HG03442 (cell line): ENCODE data around the gene CBX8.

ENCODE experiments used
- ATAC-seq: cut with Tn5 transposase; IDR thresholded peaks from one replicate; pipeline ENCODE4 v1.9.1; 2021; ENCODE audit warnings: mild to moderate bottlenecking, moderate library complexity; ENCODE audit not compliant: unreplicated experiment

Gene CBX8

DNA sequence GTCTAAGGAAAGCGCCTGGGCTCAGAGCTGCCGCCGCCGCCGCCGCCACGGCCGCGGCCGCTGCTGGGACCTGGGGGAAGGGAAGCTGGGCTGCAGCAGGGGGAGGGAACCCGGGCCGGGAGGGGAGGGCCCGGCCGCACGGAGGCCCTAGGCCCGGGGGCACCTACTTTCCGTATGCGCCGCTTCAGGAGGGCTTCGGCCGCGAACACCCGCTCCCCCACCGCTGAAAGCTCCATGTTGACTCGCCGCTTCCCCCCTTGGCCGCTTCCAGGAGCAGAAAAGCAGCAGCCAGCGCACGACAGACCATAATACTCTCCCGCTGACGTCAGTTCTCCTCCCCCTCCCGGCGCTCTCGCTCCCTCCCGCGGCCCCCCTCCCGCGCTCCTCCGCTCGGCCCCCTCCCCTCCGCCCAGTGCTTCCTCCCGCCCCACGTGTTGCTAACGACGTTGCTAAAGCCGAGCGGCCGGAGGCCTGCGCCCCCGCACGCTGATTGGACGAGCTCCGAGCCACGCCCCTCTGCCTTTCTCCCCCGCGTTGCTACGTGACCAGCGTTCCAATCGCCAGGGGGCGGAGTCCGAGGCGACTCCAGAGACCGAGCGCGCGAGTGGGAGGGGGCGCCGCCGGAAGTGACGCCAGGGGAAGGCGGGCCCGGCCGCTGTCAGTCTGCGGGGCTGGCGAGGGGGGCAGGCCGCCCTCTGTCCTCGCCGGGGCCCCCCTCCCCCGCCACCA, at the start of gene CBX8:
CBX8 (minus strand) TSS at position 315 of the 729 bp plus-strand sequence; CDS start at position 236, 79 bp downstream.
- ATAC-seq, result peak; percentile 78

DNA sequence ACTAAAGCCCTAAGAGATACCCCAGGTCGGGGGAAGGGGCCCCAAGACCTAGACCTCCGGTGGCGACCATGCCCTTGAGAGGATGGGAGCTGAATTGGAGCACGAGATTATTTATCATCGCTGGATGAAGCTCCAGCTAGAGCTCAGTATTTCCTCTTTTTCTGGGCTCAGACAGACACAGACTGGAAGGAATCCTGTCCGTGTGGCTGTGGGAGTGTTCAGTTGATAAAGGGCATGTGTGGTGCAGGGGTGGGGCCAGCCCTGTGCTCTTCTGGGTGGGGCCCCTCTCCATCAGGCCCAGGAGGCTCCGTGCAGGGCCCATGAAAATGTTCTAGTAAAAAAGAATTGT, 48.7 kb upstream of the CBX8 start:
- ATAC-seq, result no peak

- no peak for ATAC-seq
Observed at GRCh38 chr17:79844869-79845600, 48.2 kb upstream of the CBX8 start.

- no peak for ATAC-seq
Observed at GRCh38 chr17:79843816-79844800, 47.2 kb upstream of the CBX8 start.

DNA sequence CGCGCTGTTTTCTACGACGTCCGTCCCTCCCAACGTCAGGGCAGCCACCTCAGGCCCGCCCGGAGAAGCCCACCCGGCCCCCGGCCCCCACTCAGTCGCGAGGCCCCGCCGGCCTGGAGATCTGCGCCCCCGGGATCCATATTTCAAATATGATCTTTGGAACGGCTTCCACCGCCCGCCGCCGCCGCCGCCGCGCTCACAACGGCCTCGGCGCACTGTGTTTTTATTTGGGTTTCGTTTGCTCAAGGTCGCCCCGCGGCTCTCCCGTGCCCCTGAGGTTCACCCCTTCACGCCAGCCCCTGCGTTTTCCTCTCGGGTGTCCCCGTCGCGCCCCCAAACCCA, 46.6 kb upstream of the CBX8 start:
- ATAC-seq, result no peak

- ATAC-seq, result no peak
Observed at GRCh38 chr17:79842656-79843473, 46.0 kb upstream of the CBX8 start.

GRCh38 chr17:79842136-79842655, 45.3 kb upstream of the CBX8 start:
- ATAC-seq, result no peak

- no peak for ATAC-seq
Observed at GRCh38 chr17:79841369-79842135, 44.7 kb upstream of the CBX8 start.

- no peak for ATAC-seq
Observed at GRCh38 chr17:79840989-79841286, 44.1 kb upstream of the CBX8 start.

DNA sequence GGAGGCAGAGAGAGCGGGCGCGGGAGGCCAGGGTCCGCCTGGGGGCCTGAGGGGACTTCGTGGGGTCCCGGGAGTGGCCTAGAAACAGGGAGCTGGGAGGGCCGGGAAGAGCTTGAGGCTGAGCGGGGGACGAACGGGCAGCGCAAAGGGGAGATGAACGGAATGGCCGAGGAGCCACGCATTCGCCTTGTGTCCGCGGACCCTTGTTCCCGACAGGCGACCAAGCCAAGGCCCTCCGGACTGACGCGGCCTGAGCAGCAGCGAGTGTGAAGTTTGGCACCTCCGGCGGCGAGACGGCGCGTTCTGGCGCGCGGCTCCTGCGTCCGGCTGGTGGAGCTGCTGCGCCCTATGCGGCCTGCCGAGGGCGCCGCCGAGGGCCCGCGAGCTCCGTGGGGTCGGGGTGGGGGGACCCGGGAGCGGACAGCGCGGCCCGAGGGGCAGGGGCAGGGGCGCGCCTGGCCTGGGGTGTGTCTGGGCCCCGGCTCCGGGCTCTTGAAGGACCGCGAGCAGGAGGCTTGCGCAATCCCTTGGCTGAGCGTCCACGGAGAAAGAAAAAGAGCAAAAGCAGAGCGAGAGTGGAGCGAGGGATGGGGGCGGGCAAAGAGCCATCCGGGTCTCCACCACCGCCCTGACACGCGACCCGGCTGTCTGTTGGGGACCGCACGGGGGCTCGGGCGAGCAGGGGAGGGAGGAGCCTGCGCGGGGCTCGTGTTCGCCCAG, 43.6 kb upstream of the CBX8 start:
- ATAC-seq, result no peak

DNA sequence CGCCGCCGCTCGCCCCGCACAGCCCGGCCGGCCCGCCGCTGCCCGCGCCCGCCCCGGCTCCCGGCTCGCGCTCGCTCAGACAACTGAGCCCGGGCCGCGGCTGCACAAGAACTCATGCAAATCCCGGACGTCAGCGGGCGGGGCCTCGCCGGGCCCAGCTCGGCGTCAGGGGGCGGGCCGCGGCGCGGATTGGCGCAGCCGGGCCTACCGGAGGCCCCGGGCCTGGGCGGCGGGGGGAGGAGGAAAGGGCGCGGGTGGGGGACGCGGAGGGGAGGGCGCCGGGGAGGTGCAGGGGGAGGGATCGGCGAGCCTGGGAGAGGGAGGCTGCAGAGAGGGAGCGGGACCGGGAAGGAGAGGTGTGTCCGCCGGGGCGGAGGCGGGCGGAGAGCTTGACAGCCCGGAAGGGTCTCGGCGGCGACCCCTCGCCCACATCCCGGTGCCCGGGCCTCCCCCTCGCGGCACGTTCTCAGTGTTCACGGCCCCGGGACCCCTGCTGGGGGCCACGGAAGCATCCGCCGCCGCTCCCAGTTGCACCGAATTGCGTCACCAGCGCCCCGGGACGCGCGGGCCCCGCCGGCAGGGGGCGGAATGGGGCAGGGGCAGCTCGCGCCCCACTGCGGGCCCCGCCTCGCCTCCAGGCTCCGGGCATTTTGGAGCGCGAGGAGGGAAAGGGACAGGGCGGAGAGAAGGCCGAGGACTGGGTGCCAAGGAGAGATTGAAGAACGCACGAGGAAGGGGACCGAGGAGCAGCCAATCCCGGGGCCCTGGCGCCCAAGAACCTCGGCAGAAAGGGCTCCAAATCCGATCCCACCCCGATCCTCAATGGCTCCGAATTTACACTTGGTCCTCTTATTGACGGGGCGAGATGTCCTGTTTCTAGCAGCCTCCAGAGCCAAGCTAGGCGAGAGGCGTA, 42.7 kb upstream of the CBX8 start, which contains the start of gene CBX4:
CBX4 (minus strand) TSS at position 85 of the 913 bp plus-strand sequence. CDS start 189 bp downstream, outside the sequence.
- ATAC-seq, result peak; percentile 59

GRCh38 chr17:79838522-79839274, 41.8 kb upstream of the CBX8 start:
- peak; percentile 2 for ATAC-seq

- ATAC-seq, result no peak
Observed at GRCh38 chr17:79837888-79838521, 41.1 kb upstream of the CBX8 start.

DNA sequence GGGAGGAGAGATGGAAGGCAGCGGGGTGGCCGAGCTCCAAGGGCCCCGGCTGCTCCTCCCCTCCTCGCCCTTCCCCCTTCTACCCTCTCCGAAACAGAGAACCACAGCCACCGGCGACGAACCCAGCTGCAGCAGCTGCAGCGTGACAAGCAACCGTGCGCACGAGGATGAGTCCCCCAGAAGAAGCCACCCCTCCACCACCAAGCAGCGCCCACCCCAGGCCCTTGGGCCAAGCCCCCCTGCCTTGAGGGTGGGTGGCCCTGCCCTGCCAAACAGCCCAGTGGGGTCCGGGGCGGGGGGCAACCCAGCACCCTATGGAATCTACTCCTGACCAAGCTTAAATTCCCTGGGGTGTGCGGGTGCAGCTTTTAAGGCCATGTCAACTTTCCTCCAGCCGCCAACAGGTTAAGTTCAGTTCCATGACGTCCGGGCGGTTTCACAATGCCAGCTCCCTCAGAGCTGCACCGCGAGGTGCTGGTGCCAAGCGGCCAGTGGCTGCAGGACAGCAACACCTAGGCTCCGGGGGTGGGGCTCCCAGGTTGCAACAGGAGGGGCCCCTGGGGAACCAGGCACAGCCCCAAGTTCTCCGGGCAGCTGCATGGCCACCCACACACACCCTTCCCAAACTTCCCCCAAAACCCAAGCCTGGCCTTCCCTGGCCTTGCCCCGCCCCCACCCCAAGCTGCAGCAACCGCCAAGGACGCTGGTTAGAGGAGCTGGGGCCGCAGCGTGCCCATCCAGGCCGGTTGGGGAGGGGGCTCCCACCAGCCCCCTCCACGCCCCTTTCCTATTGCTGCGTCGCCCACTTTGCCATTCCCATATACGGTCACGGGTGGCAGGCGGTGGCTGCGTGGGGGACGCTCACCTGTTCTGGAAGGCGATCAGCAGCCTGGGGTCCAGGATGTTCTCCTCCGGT, 40.4 kb upstream of the CBX8 start:
- ATAC-seq, result no peak

DNA sequence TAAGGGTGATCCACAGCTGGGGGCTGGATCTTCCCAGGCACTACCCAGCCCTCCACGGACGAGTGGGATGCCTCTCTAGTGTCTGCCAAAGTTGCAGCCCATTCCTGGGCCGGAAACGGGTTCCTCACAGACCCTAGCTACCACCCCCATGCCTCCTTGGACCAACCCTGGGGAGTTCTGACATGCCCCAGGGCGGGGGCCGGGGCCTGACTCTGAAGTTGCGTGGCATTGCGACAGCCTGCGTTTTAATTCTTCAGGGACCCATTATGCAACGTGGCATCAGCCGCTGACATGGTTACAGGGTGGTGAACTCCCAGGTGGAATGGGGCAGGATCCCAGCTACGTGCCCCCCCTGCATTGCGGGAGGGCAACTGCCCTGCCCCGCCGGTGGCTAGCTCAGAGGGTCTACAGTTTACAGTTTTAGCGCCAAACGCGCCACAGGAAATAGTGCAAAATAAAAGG, 39.7 kb upstream of the CBX8 start:
- no peak for ATAC-seq
